Ovary (tissue), 9 donors: ENCODE data around the gene SLC24A1. TPM values are rescaled to one million over a fixed set of nuclear protein-coding genes. Genes with fewer than 3 reads are reported as not detected.

Experiments used
- DNase-seq, 5 donors: peaks; one replicate each; pipeline ENCODE4 v3.0.0-alpha.2; 2019 to 2020
- H3K27ac ChIP-seq, 2 donors: fragments of 200-600 bp; one replicate each; pipeline versions ENCODE4 v1.5.1 to v1.8.0; 2019 to 2022
- H3K27me3 ChIP-seq: fragments of 200-600 bp; one replicate; pipeline ENCODE4 v1.8.0; 2022
- H3K36me3 ChIP-seq: fragments of 200-600 bp; sonication (generic); one replicate; pipeline ENCODE4 v1.5.1; 2019
- H3K4me1 ChIP-seq: one replicate; pipeline ENCODE4 v1.8.1; 2013; ENCODE audit warnings: mild to moderate bottlenecking, moderate library complexity; ENCODE audit not compliant: insufficient read depth
- H3K4me3 ChIP-seq: fragments of 200-600 bp; sonication (generic); one replicate; pipeline ENCODE4 v1.5.1; 2017
- H3K9me3 ChIP-seq, 2 donors: fragments of 200-600 bp in 1 of 2; sonication (generic) in 1 of 2; one replicate each; pipeline versions ENCODE4 v1.5.1 to v1.8.1; 2013 to 2019; ENCODE audit warnings: mild to moderate bottlenecking in 1 of 2, moderate library complexity in 1 of 2
- CTCF ChIP-seq, 3 donors: fragments of 450-650 bp in 2 of 3; fragments of 200-600 bp in 1 of 3; IDR thresholded peaks; one replicate each; pipeline versions ENCODE4 v1.5.1 to v1.8.0; 2016 to 2022; ENCODE audit warnings: antibody characterized with exemption in 3 of 3, mild to moderate bottlenecking in 1 of 3
- EP300 ChIP-seq: sonication (generic); formaldehyde crosslinking; IDR thresholded peaks from one replicate; pipeline ENCODE4 v1.6.1; 2017; ENCODE audit warnings: antibody characterized with exemption
- POLR2A ChIP-seq: fragments of 450-650 bp; IDR thresholded peaks from one replicate; pipeline ENCODE4 v1.6.1; 2017; ENCODE audit warnings: antibody characterized with exemption, mild to moderate bottlenecking, moderate library complexity
- WGBS, 3 donors: extraction: QIAGEN DNeasy Blood & Tissue Kit in 1 of 3; methylation state at CpG; one replicate each; pipeline versions ENCODE4 v1.1.5 to v1.1.7; 2013 to 2017; 5-methylcytosine and 5-hydroxymethylcytosine counted together
- intact Hi-C, 4 donors: fragments of 100-400 bp; cut with DNase I; formaldehyde crosslinking; loops; one replicate each; pipeline versions ENCODE4 v1.11.0 to v1.15.1; 2022 to 2023
- polyA plus RNA-seq, 2 donors: library from polyadenylated mRNA; stranded (reverse); fragments of 200-250 nt in 1 of 2; fragments of 350-450 nt in 1 of 2; fragmentation: Illumina TruSeq in 1 of 2; extraction: RNeasy Lipid Tissue Mini Kit (QIAGEN cat#74804) in 1 of 2; gene quantifications; one replicate each; pipeline ENCODE4 v1.2.3, GENCODE V29; 2013 to 2014
- total RNA-seq, 7 donors: library from RNA; depleted of rRNA in 2 of 7; stranded (reverse); fragments of >200 nt in 2 of 7; fragmentation: NEBNext Ultra II Directional in 3 of 7; extraction: Animal tissue kit (Norgen Biotek cat#: 25700) in 3 of 7; gene quantifications; one replicate each; pipeline versions ENCODE4 v1.1.0 to v1.2.4, GENCODE V29; 2016 to 2023
- donor health status: DM: no; HTN: no; CAD: no; lungs with moderate emphysema.
- donor health status: DM: no; HTN: no; CAD: no.
- donor health status: Bipolar disorder and iron deficiency.
- donor health status: DM: yes; HTN: yes; CAD: no.
- donor health status: DM: no; HTN: no; CAD: no.
- donor health status: DM: yes; HTN: yes; CAD: no.

Gene SLC24A1
- total and polyA plus RNA-seq, 9 donors: 4.5 to 17.4 (median 11.3) TPM

GRCh38 chr15:65651831-65652749, 30.4 kb downstream of the SLC24A1 start:
- Histone ChIP-seq H3K27me3 (no peaks in the 10 kb centered on the region), H3K27ac (no peak overlapping the region), H3K4me3 (no peak overlapping the region), H3K9me3 (no peaks in the 10 kb centered on the region), H3K36me3 (no peaks in the 10 kb centered on the region), H3K4me1 (no peaks in the 10 kb centered on the region)
- TF ChIP-seq CTCF (IDR thresholded peaks at IDR 0.05): no peak
- no peak for TF ChIP-seq EP300
- TF ChIP-seq POLR2A: no peak
- WGBS, 3 donors: 76 to 79% (median 79%) methylated on average over 11 of the region's 11 CpGs
- intact Hi-C loops: no loop called here
- peak in 1 of 5 donors; percentile 8 for DNase-seq

DNA sequence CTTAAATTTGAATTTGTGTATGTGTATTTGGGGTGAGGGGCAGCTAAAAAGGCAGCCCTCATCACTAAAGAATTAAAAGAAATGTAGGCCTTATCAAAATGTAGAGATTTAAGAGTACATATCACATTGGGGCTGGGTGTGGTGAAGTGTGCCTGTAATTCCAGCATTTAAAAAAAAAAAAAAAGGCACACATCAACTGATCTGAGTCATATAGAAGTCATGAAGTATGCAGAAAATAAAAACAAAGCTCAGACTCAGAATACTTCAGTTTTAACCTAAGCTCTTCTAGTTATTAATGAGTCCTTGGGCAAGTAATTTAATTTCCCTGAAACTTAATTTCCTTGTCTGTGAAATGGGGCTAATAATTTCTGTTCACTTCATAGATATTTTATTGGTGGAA, 31.6 kb downstream of the SLC24A1 start:
- Histone ChIP-seq H3K36me3 (no peaks in the 10 kb centered on the region), H3K4me3 (no peak overlapping the region), H3K27me3 (no peaks in the 10 kb centered on the region), H3K4me1 (no peaks in the 10 kb centered on the region), H3K27ac (no peak overlapping the region), H3K9me3 (no peaks in the 10 kb centered on the region)
- DNase-seq: no peak
- intact Hi-C loops: no loop called here
- TF ChIP-seq CTCF (IDR thresholded peaks at IDR 0.05) (no peak), EP300 (no peak), POLR2A (no peak)

DNA sequence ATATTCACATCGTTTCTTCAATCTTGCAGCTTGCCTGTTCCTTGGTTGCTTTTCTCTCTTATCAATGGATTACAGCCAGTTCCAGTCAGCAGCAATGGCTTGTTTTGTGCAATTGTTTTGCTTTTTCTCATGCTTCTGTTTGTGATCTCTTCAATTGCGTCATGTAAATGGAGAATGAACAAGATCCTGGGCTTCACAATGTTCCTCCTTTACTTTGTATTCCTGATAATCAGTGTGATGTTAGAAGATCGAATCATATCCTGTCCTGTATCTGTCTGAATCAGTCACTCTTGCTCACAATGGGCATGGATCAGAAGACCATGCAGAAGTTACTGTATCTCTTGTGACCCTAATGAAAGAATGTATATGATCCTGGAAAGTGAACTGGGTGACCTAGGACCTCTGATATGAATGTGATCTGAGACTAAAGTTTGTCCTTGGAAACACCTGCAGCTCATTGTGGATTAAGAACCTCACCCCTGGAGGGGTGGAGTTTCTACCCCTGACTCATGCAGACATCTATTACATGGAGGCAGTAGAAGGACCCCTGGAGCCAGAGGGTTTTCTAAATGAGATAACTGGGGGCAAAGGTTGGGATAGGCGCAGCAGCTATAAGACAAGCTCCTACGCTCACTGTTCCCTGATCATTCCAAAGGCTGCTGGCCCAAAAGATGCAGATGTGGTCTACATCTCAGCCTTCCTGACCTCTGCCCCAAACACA, 32.2 kb downstream of the SLC24A1 start:
- H3K36me3 ChIP-seq: no peaks in the 10 kb centered on the region
- WGBS, 3 donors: 43 to 54% (median 54%) methylated on average over 5 of the region's 5 CpGs
- no peaks in the 10 kb centered on the region for H3K4me1 ChIP-seq
- intact Hi-C loops: no loop called here
- no peak for TF ChIP-seq CTCF (IDR thresholded peaks at IDR 0.05)
- no peaks in the 10 kb centered on the region for H3K27me3 ChIP-seq
- DNase-seq: peak in 1 of 5 donors; percentile 6
- H3K4me3 ChIP-seq: no peak overlapping the region
- H3K27ac ChIP-seq: no peak overlapping the region
- no peaks in the 10 kb centered on the region for H3K9me3 ChIP-seq

DNA sequence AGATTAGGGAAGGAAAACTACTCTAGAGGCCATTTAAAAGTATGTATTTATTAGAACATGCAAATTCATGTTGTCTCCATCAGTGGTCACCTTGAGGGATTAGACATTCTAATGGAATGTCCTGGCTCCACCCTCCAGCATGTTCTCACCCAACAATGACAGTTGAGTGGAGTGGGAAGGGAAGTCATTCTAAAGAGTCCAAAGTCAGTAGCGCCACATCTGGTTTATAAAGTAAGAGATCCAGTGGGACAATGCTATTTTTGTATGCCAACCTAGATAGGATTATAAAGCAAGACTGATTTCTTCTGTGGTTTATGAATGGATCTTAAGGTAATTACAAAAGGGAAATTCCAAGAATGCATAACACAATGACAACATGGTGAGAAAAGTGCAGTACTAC, 33.3 kb downstream of the SLC24A1 start:
- intact Hi-C loops: no loop called here
- H3K4me1 ChIP-seq: no peaks in the 10 kb centered on the region
- WGBS, 3 donors: 93 to 97% (median 96%) methylated on average over 1 of the region's 1 CpG
- DNase-seq: no peak
- no peak overlapping the region for H3K4me3 ChIP-seq
- H3K27me3 ChIP-seq: no peaks in the 10 kb centered on the region
- no peaks in the 10 kb centered on the region for H3K9me3 ChIP-seq
- H3K27ac ChIP-seq: no peak overlapping the region
- TF ChIP-seq CTCF (IDR thresholded peaks at IDR 0.05) (no peak), EP300 (no peak), POLR2A (no peak)
- no peaks in the 10 kb centered on the region for H3K36me3 ChIP-seq
